Sigmoid colon (tissue), 7 donors: ENCODE results near the gene TOP3B. TPM values are rescaled to one million over a fixed set of nuclear protein-coding genes. Genes with fewer than 3 reads are reported as not detected.

Source experiments
- DNase-seq: peaks from one replicate; pipeline ENCODE4 v3.0.0-alpha.2; 2019
- H3K27ac ChIP-seq, 4 donors: fragments of 200-600 bp; sonication (generic); one replicate each; pipeline ENCODE4 v1.5.1; 2016 to 2019; ENCODE audit warnings: mild to moderate bottlenecking in 1 of 4
- H3K27me3 ChIP-seq, 3 donors: fragments of 200-600 bp; sonication (generic); one replicate each; pipeline ENCODE4 v1.5.1; 2019; ENCODE audit warnings: mild to moderate bottlenecking in 1 of 3
- H3K36me3 ChIP-seq, 4 donors: fragments of 200-600 bp; sonication (generic); one replicate each; pipeline ENCODE4 v1.5.1; 2016 to 2019
- H3K4me1 ChIP-seq, 4 donors: fragments of 200-600 bp; sonication (generic); one replicate each; pipeline ENCODE4 v1.5.1; 2017 to 2019
- H3K4me3 ChIP-seq, 4 donors: fragments of 200-600 bp; sonication (generic); one replicate each; pipeline ENCODE4 v1.5.1; 2017 to 2019; ENCODE audit warnings: mild to moderate bottlenecking in 2 of 4, moderate library complexity in 1 of 4
- H3K9me3 ChIP-seq, 4 donors: fragments of 200-600 bp in 3 of 4; sonication (generic) in 3 of 4; one replicate each; pipeline versions ENCODE4 v1.5.1 to v1.6.1; 2013 to 2019
- CTCF ChIP-seq, 4 experiments: fragments of 450-650 bp in 3 of 4; fragments of 200-600 bp in 1 of 4; IDR thresholded peaks; one replicate each; pipeline ENCODE4 v1.5.1; 2016 to 2019; ENCODE audit warnings: antibody characterized with exemption in 4 of 4, mild to moderate bottlenecking in 3 of 4, moderate library complexity in 2 of 4
- EP300 ChIP-seq, 4 donors: sonication (generic); formaldehyde crosslinking; IDR thresholded peaks; one replicate each; pipeline ENCODE4 v1.6.1; 2017; ENCODE audit warnings: antibody characterized with exemption in 4 of 4
- POLR2A ChIP-seq, 2 donors: fragments of 450-650 bp; IDR thresholded peaks; one replicate each; pipeline ENCODE4 v1.6.1; 2016; ENCODE audit warnings: antibody characterized with exemption in 2 of 2, mild to moderate bottlenecking in 2 of 2, moderate library complexity in 2 of 2
- POLR2AphosphoS5 ChIP-seq, 4 donors: sonication (generic); formaldehyde crosslinking; IDR thresholded peaks; one replicate each; pipeline ENCODE4 v1.6.1; 2017; ENCODE audit warnings: antibody characterized with exemption in 4 of 4
- WGBS, 2 donors: extraction: QIAGEN DNeasy Blood & Tissue Kit; methylation state at CpG; one replicate each; pipeline ENCODE4 v1.1.7; 2013; 5-methylcytosine and 5-hydroxymethylcytosine counted together
- intact Hi-C: fragments of 100-400 bp; cut with DNase I; formaldehyde crosslinking; loops from one replicate; pipeline ENCODE4 v1.15.1; 2023
- polyA plus RNA-seq, 3 donors: library from polyadenylated mRNA; stranded (reverse); fragments of 200-250 nt; gene quantifications; one replicate each; pipeline ENCODE4 v1.2.3, GENCODE V29; 2013
- total RNA-seq, 4 donors: library from RNA; depleted of rRNA; stranded (reverse); fragments of >200 nt; gene quantifications; one replicate each; pipeline ENCODE4 v1.1.0, GENCODE V29; 2016
- donor health status: healthy with polysubstance abuse.
- donor health status: Bipolar disorder and iron deficiency.
- donor health status: healthy.

Gene TOP3B
- total and polyA plus RNA-seq, 7 donors = 3.5 to 45.1 (median 17.9) TPM

DNA sequence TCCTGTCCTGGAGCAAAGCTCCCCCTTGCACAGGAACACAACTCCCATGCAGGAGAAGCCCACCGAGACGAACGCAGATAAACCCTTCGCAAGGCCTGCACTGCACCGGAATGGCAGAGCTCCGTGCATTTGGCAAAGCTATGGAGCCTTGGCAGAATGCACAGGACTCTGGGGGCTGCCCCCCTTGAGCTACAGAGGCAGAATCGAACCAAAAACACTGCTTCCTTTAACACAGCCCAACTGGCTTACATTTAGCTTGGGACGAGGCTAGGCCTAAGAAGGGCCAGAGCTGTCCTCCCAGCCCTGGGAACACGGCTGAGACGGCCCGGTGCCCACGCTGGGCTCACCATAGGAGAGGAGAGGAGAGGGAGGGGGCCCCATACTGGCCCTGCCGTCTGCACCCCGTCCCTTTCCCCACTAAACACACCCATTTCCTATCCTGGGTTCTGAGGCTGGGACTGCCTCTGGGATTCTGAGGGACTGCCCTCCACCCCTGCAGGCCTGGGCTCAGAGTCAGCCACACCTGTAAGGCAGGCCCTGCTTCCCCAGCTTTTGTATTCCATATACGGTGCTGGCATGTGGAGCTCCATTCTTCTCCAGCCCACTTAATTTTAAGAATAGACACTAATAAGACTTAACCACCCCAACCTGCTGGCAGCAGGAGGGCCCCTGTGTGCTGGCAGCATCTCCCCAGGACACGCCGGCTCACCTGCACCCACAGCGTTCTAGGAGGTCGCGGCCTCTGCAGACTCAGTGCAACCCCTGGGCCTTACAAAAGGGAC, 62.9 kb downstream of the TOP3B start:
- TF ChIP-seq CTCF (IDR thresholded peaks at IDR 0.05) (no peak), POLR2AphosphoS5 (IDR thresholded peaks at IDR 0.05) (no peak), EP300 (IDR thresholded peaks at IDR 0.05) (no peak), POLR2A (IDR thresholded peaks at IDR 0.05) (no peak)
- no peaks in the 10 kb centered on the region for H3K9me3 ChIP-seq
- intact Hi-C loops = no loop called here
- H3K4me1 ChIP-seq = peaks cover 0 to 12% (median 10%) of the 10 kb centered on the region in 4 donors
- WGBS, 2 donors = 89 to 91% methylated on average over 20 of the region's 20 CpGs
- no peak overlapping the region for H3K4me3 ChIP-seq
- H3K36me3 ChIP-seq = peaks cover 0 to 46% (median 0%) of the 10 kb centered on the region in 4 donors
- no peak for DNase-seq
- no peaks in the 10 kb centered on the region for H3K27me3 ChIP-seq
- H3K27ac ChIP-seq = no peak overlapping the region

- intact Hi-C loops = no loop called here
These were observed 64.0 kb downstream of the TOP3B start for GRCh38 chr22:21918466-21919185.

DNA sequence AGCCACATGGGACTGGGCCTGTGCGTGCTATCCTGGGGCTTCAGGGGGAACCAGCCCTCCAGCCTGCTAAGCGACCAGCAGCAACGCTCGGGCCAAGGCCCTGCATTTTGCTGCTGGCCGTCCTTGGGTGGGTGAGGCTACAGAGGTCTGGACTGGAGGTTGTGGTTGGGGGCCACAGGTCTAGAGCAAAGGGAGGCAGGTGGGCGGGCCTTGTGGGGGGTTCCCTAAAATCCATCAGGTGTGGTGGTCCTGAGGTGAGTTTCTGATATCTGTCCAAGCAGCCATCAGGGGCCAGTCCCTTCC, 64.7 kb downstream of the TOP3B start:
- intact Hi-C loops = no loop called here
- WGBS, 2 donors = 88 to 91% methylated on average over 6 of the region's 6 CpGs
- no peak overlapping the region for H3K27ac ChIP-seq

More at GRCh38 chr22:21918466-21919185, 64.0 kb downstream of the TOP3B start:
- H3K9me3 ChIP-seq = no peaks in the 10 kb centered on the region
- TF ChIP-seq POLR2AphosphoS5 (IDR thresholded peaks at IDR 0.05) = no peak
- no peak for TF ChIP-seq POLR2A (IDR thresholded peaks at IDR 0.05)
- no peak for TF ChIP-seq CTCF (IDR thresholded peaks at IDR 0.05)
- no peak for TF ChIP-seq EP300 (IDR thresholded peaks at IDR 0.05)
- H3K4me1 ChIP-seq = peaks cover 0 to 12% (median 10%) of the 10 kb centered on the region in 4 donors
- no peak for DNase-seq
- H3K4me3 ChIP-seq = no peak overlapping the region
- peaks cover 0 to 39% (median 0%) of the 10 kb centered on the region in 4 donors for H3K36me3 ChIP-seq
- H3K27me3 ChIP-seq = no peaks in the 10 kb centered on the region
- no peak overlapping the region for H3K27ac ChIP-seq
- 95 to 96% methylated on average over 12 of the region's 12 CpGs for WGBS, 2 donors

DNA sequence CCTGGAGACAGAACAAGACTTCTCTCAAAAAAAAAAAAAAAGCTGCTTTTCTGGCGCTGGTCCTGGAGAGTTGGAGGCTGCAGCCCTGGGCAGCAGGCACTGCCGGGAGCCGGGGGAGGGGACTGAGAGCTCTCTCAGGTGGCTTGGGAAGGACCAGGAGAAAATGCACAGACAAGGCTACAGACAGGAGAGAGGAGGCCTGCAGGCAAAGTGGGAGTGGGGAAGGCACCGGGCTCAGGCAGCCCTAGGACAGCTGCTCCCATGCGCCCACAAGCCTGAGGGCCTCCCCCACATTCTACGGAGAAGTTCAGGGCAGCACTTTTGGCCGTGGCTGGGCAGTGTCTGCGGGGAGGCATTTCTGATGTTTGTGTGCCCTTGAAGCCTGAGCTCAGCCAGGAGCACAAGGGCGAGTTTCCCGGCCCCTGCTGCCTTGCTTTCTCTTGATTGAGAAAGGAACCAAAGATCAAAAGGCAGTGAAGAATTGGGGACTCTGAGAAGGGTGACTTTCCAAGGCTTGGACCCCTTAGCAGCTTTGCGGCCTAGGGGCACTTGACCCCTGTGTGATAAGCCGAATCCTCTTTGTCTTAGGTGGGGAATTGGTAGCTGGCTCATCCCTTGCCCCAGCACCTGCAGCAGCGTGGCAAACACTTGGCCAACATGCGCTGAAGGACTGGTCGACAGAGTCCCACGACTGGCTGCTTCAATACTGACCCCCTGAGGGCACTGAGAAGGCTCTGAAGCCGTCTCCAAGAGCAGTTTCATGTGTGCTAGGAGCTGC, 65.2 kb downstream of the TOP3B start:
- 72 to 77% methylated on average over 17 of the region's 17 CpGs for WGBS, 2 donors
- H3K27ac ChIP-seq = no peak overlapping the region

More for the DNA sequence above, 64.7 kb downstream of the TOP3B start:
- DNase-seq = no peak
- Histone ChIP-seq H3K4me3 (no peak overlapping the region), H3K36me3 (peaks cover 0 to 32% (median 0%) of the 10 kb centered on the region in 4 donors), H3K9me3 (no peaks in the 10 kb centered on the region), H3K27me3 (no peaks in the 10 kb centered on the region), H3K4me1 (peaks cover 0 to 12% (median 10%) of the 10 kb centered on the region in 4 donors)
- TF ChIP-seq EP300 (IDR thresholded peaks at IDR 0.05) (no peak), CTCF (IDR thresholded peaks at IDR 0.05) (no peak), POLR2AphosphoS5 (IDR thresholded peaks at IDR 0.05) (no peak), POLR2A (IDR thresholded peaks at IDR 0.05) (no peak)

More for the DNA sequence above, 65.2 kb downstream of the TOP3B start:
- no peaks in the 10 kb centered on the region for H3K27me3 ChIP-seq
- intact Hi-C loops = no loop called here
- H3K36me3 ChIP-seq = peaks cover 0 to 27% (median 0%) of the 10 kb centered on the region in 4 donors
- no peak overlapping the region for H3K4me3 ChIP-seq
- DNase-seq = no peak
- TF ChIP-seq EP300 (IDR thresholded peaks at IDR 0.05) = no peak
- no peak for TF ChIP-seq POLR2A (IDR thresholded peaks at IDR 0.05)
- no peak for TF ChIP-seq CTCF (IDR thresholded peaks at IDR 0.05)
- TF ChIP-seq POLR2AphosphoS5 (IDR thresholded peaks at IDR 0.05) = no peak
- H3K9me3 ChIP-seq = no peaks in the 10 kb centered on the region
- peaks cover 0 to 12% (median 10%) of the 10 kb centered on the region in 4 donors for H3K4me1 ChIP-seq
